ENCODE results near the gene PDXP. TPM values are rescaled to one million over a fixed set of nuclear protein-coding genes. Genes with fewer than 3 reads are reported as not detected.
"Not testable (repeated sequence)": the region's sequence is repeated elsewhere in the genome, so short reads cannot be mapped to it uniquely, and the experiment has no call there.

The PDXP gene
- total and polyA plus RNA-seq, 2 of the 4 experiments (the other 2 are of a cell fraction), result 5.4 to 24.1 TPM

GRCh38 chr22:37609240-37610152 is 49.0 kb upstream of the PDXP start:
- peak overlapping the region; percentile 86 for H3K27ac ChIP-seq (ENCODE audit: insufficient read depth, low read length)
- no peak for TF ChIP-seq RAD21 (IDR thresholded peaks at IDR 0.05; ENCODE audit: low read length)
- TF ChIP-seq RFX5 (IDR thresholded peaks at IDR 0.05; ENCODE audit: low read depth, low read length), result no peak
- no peak for TF ChIP-seq CEBPB (IDR thresholded peaks at IDR 0.05; ENCODE audit: low read depth, low read length)
- TF ChIP-seq POLR2A (IDR thresholded peaks at IDR 0.05; ENCODE audit: low read depth, low read length), result no peak
- TF ChIP-seq BHLHE40 (IDR thresholded peaks at IDR 0.05; ENCODE audit: low read depth, low read length), result no peak
- WGBS, 2 experiments (ENCODE audit: extremely low coverage in 2 of 2, insufficient read length in 1 of 2), result 12% methylated on average over 12 of the region's 26 CpGs; no CpG with 5 or more reads in 1 of the 2 experiments
- dilution Hi-C loops (cut with HindIII; ENCODE audit: low sequenced_read_pairs, unreplicated experiment), result no loop called here
- H3K9me1 ChIP-seq (ENCODE audit: insufficient read depth, low read length), result peaks cover 7% of the 10 kb centered on the region
- H3K79me1 ChIP-seq (ENCODE audit: low read depth in 1 of 2, low read length in 2 of 2), result peaks cover 22 to 52% of the 10 kb centered on the region in 2 experiments
- H3K56ac ChIP-seq (ENCODE audit: extremely low read depth, insufficient read depth, low read length), result peak overlapping the region; percentile 54
- ATAC-seq (ENCODE audit: low read depth), result peak; percentile 2
- H3K23ac ChIP-seq (ENCODE audit: low read depth, low read length), result peak overlapping the region; percentile 94
- in situ Hi-C loops (cut with MboI; ENCODE audit: low sequenced_read_pairs), result no loop called here
- H2BK120ac ChIP-seq (ENCODE audit: low read depth, low read length), result peak overlapping the region; percentile 14; the same call in 1 of the 2 replicates
- BruUV-seq (replicated peaks), result TSS peak; percentile 53
- ChIA-PET CTCF (no interaction called here), POLR2A (ENCODE audit: unreplicated experiment) (interaction anchor here (0.5 to 0.6 kb wide), 2 partner anchors 17 to 30 kb away, joined by 4 to 6 read pairs; partner anchors contain the start of gene LGALS2)
- peaks cover 7% of the 10 kb centered on the region for H3K27me3 ChIP-seq (ENCODE audit: control insufficient read depth, insufficient read depth, low read length)
- peak overlapping the region; percentile 80 for H3K9ac ChIP-seq (ENCODE audit: low read depth, low read length)
- peak overlapping the region; percentile 99 for H2AFZ ChIP-seq (replicated peaks; ENCODE audit: low read length, poor library complexity)
- H3K4me2 ChIP-seq (ENCODE audit: low read depth, low read length), result peak overlapping the region; percentile 96
- peaks cover 3% of the 10 kb centered on the region; the same call in 1 of the 2 replicates for H3K36me3 ChIP-seq (ENCODE audit: control insufficient read depth, insufficient read depth, low read length)
- peak overlapping the region; percentile 77 for H2BK5ac ChIP-seq (ENCODE audit: low read depth, low read length, poor library complexity, severe bottlenecking)
- peak overlapping the region; percentile 61 for H3K4ac ChIP-seq (ENCODE audit: low read depth, low read length)
- H4K91ac ChIP-seq (ENCODE audit: insufficient read depth, low read depth, low read length), result peak overlapping the region; percentile 76
- H3K14ac ChIP-seq (replicated peaks; ENCODE audit: low read depth, low read length), result peak overlapping the region; percentile 83
- peak overlapping the region; percentile 56 for H3K4me3 ChIP-seq (ENCODE audit: insufficient read depth, low read depth, low read length)
- H2BK20ac ChIP-seq (ENCODE audit: low read depth, low read length), result no peak overlapping the region
- H3K18ac ChIP-seq (ENCODE audit: low read depth, low read length), result peak overlapping the region; percentile 12; the same call in 1 of the 2 replicates
- 0 out of 3 replicates have a peak overlapping the region, but pooled peaks have one; percentile 2 for H2BK15ac ChIP-seq (ENCODE audit: low read depth, low read length)
- H3K9me3 ChIP-seq (ENCODE audit: control insufficient read depth, insufficient read depth, low read length), result no peaks in the 10 kb centered on the region
- intact Hi-C loops (cut with micrococcal nuclease), result loop anchor here (5.0 kb wide), 1 partner anchor 62 kb away; no protein-coding TSS in a partner anchor
- DNase-seq, result no peak
- 0 out of 2 replicates have a peak, but pooled peaks cover 3% of the 10 kb centered on the region for H4K20me1 ChIP-seq (ENCODE audit: insufficient read depth, low read length)
- peak overlapping the region; percentile 99 for H2AK9ac ChIP-seq (replicated peaks; ENCODE audit: low read depth, low read length, poor library complexity)
- peak overlapping the region; percentile 48 for H2AK5ac ChIP-seq (ENCODE audit: low read depth, low read length)
- H4K8ac ChIP-seq (ENCODE audit: low read depth in 2 of 2, low read length in 2 of 2), result peak overlapping the region; percentile 44 to 86
- peaks cover 16% of the 10 kb centered on the region for H3K4me1 ChIP-seq (ENCODE audit: control insufficient read depth, insufficient read depth, low read length)
- H4K5ac ChIP-seq (ENCODE audit: low read depth, low read length), result peak overlapping the region; percentile 14

DNA sequence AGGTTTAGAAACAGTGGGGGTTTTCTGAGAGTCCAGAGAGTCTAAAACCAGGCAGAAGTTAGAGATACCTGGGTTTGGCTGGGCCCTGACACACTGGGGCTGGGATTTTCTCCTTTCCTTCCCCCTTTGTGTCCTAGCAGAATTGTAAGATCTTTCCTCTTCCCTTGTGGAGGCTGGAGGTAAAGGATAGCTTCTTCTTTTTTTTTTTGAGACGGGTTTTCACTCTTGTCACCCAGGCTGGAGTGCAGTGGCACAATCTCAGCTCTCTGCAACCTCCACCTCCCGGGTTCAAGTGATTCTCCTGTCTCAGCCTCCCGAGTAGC is 48.4 kb upstream of the PDXP start:
- Histone ChIP-seq H3K14ac (replicated peaks; ENCODE audit: low read depth, low read length) (peak overlapping the region; percentile 83; the same call in 1 of the 2 replicates), H3K56ac (ENCODE audit: extremely low read depth, insufficient read depth, low read length) (peak overlapping the region; percentile 54), H3K4ac (ENCODE audit: low read depth, low read length) (peak overlapping the region; percentile 61), H3K23ac (ENCODE audit: low read depth, low read length) (peak overlapping the region; percentile 94; the same call in 1 of the 2 replicates), H2BK5ac (ENCODE audit: low read depth, low read length, poor library complexity, severe bottlenecking) (peak overlapping the region; percentile 77), H3K4me1 (ENCODE audit: control insufficient read depth, insufficient read depth, low read length) (peaks cover 16% of the 10 kb centered on the region), H3K9ac (ENCODE audit: low read depth, low read length) (peak overlapping the region; percentile 80), H3K79me1 (ENCODE audit: low read depth in 1 of 2, low read length in 2 of 2) (peaks cover 22 to 56% of the 10 kb centered on the region in 2 experiments), H2AK5ac (ENCODE audit: low read depth, low read length) (peak overlapping the region; percentile 48), H2AK9ac (replicated peaks; ENCODE audit: low read depth, low read length, poor library complexity) (peak overlapping the region; percentile 26), H3K27ac (ENCODE audit: insufficient read depth, low read length) (peak overlapping the region; percentile 86), H3K4me2 (ENCODE audit: low read depth, low read length) (peak overlapping the region; percentile 96), H4K8ac (ENCODE audit: low read depth in 2 of 2, low read length in 2 of 2) (peak overlapping the region; percentile 44 to 86; a peak in 2 of 4 replicates), H3K4me3 (ENCODE audit: insufficient read depth, low read depth, low read length) (peak overlapping the region; percentile 56)
- H3K27me3 ChIP-seq (ENCODE audit: control insufficient read depth, insufficient read depth, low read length); in situ Hi-C loops (cut with MboI; ENCODE audit: low sequenced_read_pairs); CTCF ChIA-PET; H4K91ac ChIP-seq (ENCODE audit: insufficient read depth, low read depth, low read length); ATAC-seq (ENCODE audit: low read depth); H3K36me3 ChIP-seq (ENCODE audit: control insufficient read depth, insufficient read depth, low read length); H2BK20ac ChIP-seq (ENCODE audit: low read depth, low read length); DNase-seq; intact Hi-C loops (cut with micrococcal nuclease); H3K9me3 ChIP-seq (ENCODE audit: control insufficient read depth, insufficient read depth, low read length); H3K18ac ChIP-seq (ENCODE audit: low read depth, low read length); H3K9me1 ChIP-seq (ENCODE audit: insufficient read depth, low read length); dilution Hi-C loops (cut with HindIII; ENCODE audit: low sequenced_read_pairs, unreplicated experiment); H2AFZ ChIP-seq (replicated peaks; ENCODE audit: low read length, poor library complexity); H2BK15ac ChIP-seq (ENCODE audit: low read depth, low read length); BruUV-seq (replicated peaks); H2BK120ac ChIP-seq (ENCODE audit: low read depth, low read length); H4K5ac ChIP-seq (ENCODE audit: low read depth, low read length); H4K20me1 ChIP-seq (ENCODE audit: insufficient read depth, low read length): not testable (repeated sequence)
- POLR2A ChIA-PET (ENCODE audit: unreplicated experiment), result interaction anchor here (0.6 kb wide), 2 partner anchors 17 to 50 kb away, joined by 3 to 4 read pairs; no protein-coding TSS in a partner anchor
- no CpG with 5 or more reads among the region's 3 CpGs for WGBS, 2 experiments (ENCODE audit: extremely low coverage in 2 of 2, insufficient read length in 1 of 2)
